GM23338 (cell line): Measurements from ENCODE around the gene SPIRE2. TPM values are rescaled to one million over a fixed set of nuclear protein-coding genes. Genes with fewer than 3 reads are reported as not detected.
A peak's percentile ranks its signal among the peaks of the same experiment; 100 is the strongest.

Experiments
- ATAC-seq: fragments of 200-7000 bp; cut with Tn5 transposase; 3 replicates; pipeline ENCODE4 v1.9.1; 2020
- DNase-seq: peaks from one replicate; pipeline ENCODE4 v3.0.0-alpha.2; 2015; ENCODE audit warnings: low spot score
- H2AFZ ChIP-seq: fragments of 200-600 bp; sonication (generic); 2 replicates; pipeline ENCODE4 v1.8.0; 2016; ENCODE audit warnings: antibody characterized with exemption, mild to moderate bottlenecking, moderate library complexity
- H3F3A ChIP-seq: fragments of 200-600 bp; sonication (generic); replicated peaks from 2 replicates; pipeline ENCODE4 v1.8.0; 2017; ENCODE audit warnings: antibody characterized with exemption, mixed run types, low read depth
- H3K27ac ChIP-seq: fragments of 200-600 bp; sonication (generic); 2 replicates; pipeline ENCODE4 v1.6.1; 2016; ENCODE audit warnings: low read depth
- H3K27me3 ChIP-seq: fragments of 200-600 bp; sonication (generic); 2 replicates; pipeline ENCODE4 v1.8.0; 2016; ENCODE audit warnings: mild to moderate bottlenecking, mixed run types, moderate library complexity; ENCODE audit not compliant: insufficient read depth
- H3K36me3 ChIP-seq: fragments of 200-600 bp; sonication (generic); 2 replicates; pipeline ENCODE4 v1.8.0; 2016; ENCODE audit warnings: mild to moderate bottlenecking; ENCODE audit not compliant: insufficient read depth
- H3K4me1 ChIP-seq: fragments of 200-600 bp; sonication (generic); 2 replicates; pipeline ENCODE4 v1.8.0; 2016; ENCODE audit warnings: mild to moderate bottlenecking, moderate library complexity; ENCODE audit not compliant: insufficient read depth
- H3K4me2 ChIP-seq: fragments of 200-600 bp; sonication (generic); 2 replicates; pipeline ENCODE4 v1.7.1; 2017; ENCODE audit warnings: mixed run types
- H3K4me3 ChIP-seq: fragments of 200-600 bp; sonication (generic); 2 replicates; pipeline ENCODE4 v1.6.1; 2016; ENCODE audit warnings: mixed run types
- H3K79me2 ChIP-seq: fragments of 200-600 bp; sonication (generic); replicated peaks from 2 replicates; pipeline ENCODE4 v1.8.0; 2017; ENCODE audit warnings: mild to moderate bottlenecking; ENCODE audit not compliant: insufficient read depth
- H3K9me2 ChIP-seq: fragments of 200-600 bp; sonication (generic); 2 replicates; pipeline ENCODE4 v1.8.0; 2017; ENCODE audit not compliant: insufficient read depth
- H4K20me1 ChIP-seq: fragments of 200-600 bp; sonication (generic); replicated peaks from 2 replicates; pipeline ENCODE4 v1.8.0; 2017; ENCODE audit warnings: mild to moderate bottlenecking; ENCODE audit not compliant: insufficient read depth
- H3K27ac Mint-ChIP-seq: 2 replicates; pipeline ENCODE4 v1.8.0; 2020; ENCODE audit warnings: inconsistent platforms, mild to moderate bottlenecking, moderate library complexity, mixed read lengths
- H3K27me3 Mint-ChIP-seq: 3 replicates; pipeline ENCODE4 v1.8.0; 2022; ENCODE audit warnings: low read depth, mild to moderate bottlenecking, moderate library complexity, mixed read lengths, inconsistent platforms; ENCODE audit not compliant: insufficient read depth, poor library complexity
- H3K36me3 Mint-ChIP-seq: 3 replicates; pipeline ENCODE4 v1.8.0; 2021; ENCODE audit warnings: low read depth, mild to moderate bottlenecking, inconsistent platforms, moderate library complexity, mixed read lengths
- H3K4me1 Mint-ChIP-seq: 3 replicates; pipeline ENCODE4 v1.8.0; 2020; ENCODE audit warnings: mild to moderate bottlenecking, inconsistent platforms, mixed read lengths
- H3K4me3 Mint-ChIP-seq: 3 replicates; pipeline ENCODE4 v1.8.0; 2021; ENCODE audit warnings: moderate library complexity, mild to moderate bottlenecking, inconsistent platforms, mixed read lengths
- H3K9me3 Mint-ChIP-seq: 3 replicates; pipeline ENCODE4 v1.8.0; 2020; ENCODE audit warnings: moderate library complexity, mild to moderate bottlenecking, inconsistent platforms, mixed read lengths
- CREB1 ChIP-seq: fragments of 250-450 bp; sonication (Bioruptor Pico); IDR thresholded peaks from 2 replicates; pipeline ENCODE4 v1.5.0; 2020; ENCODE audit warnings: low read depth, mild to moderate bottlenecking, moderate library complexity
- EZH2phosphoT487 ChIP-seq: fragments of 200-600 bp; sonication (generic); IDR thresholded peaks from one replicate; pipeline ENCODE4 v1.8.1; 2018; ENCODE audit warnings: antibody characterized with exemption; ENCODE audit not compliant: unreplicated experiment
- JUNB ChIP-seq: IDR thresholded peaks from one replicate; pipeline ENCODE4 v1.6.1; 2016; ENCODE audit warnings: antibody characterized with exemption; ENCODE audit not compliant: unreplicated experiment
- NANOG ChIP-seq: IDR thresholded peaks from 2 replicates; pipeline ENCODE4 v1.6.1; 2016; ENCODE audit warnings: antibody characterized with exemption, borderline replicate concordance
- POLR2AphosphoS5 ChIP-seq: IDR thresholded peaks from 2 replicates; pipeline ENCODE4 v1.6.1; 2016; ENCODE audit warnings: antibody characterized with exemption, low read depth
- REST ChIP-seq: IDR thresholded peaks from one replicate; pipeline ENCODE4 v1.6.1; 2018; ENCODE audit warnings: antibody characterized with exemption; ENCODE audit not compliant: unreplicated experiment
- STAT1 ChIP-seq: IDR thresholded peaks from one replicate; pipeline ENCODE4 v1.6.1; 2016; ENCODE audit warnings: antibody characterized with exemption; ENCODE audit not compliant: unreplicated experiment
- ZNF331 ChIP-seq: fragments of 250-450 bp; sonication (Bioruptor Pico); IDR thresholded peaks from 2 replicates; pipeline ENCODE4 v1.5.0; 2020; ENCODE audit warnings: low read depth, mild to moderate bottlenecking, moderate library complexity
- polyA plus RNA-seq: library from polyadenylated mRNA; unstranded; fragments of >200 nt; fragmentation: Nextera tagmentation; extraction: Ambion mirVana; gene quantifications from 2 replicates; pipeline ENCODE4 v1.2.1, GENCODE V29; 2016
- total RNA-seq: library from RNA; depleted of rRNA; stranded (reverse); fragments of >200 nt; shearing (Covaris generic); gene quantifications from 2 replicates; pipeline ENCODE4 v1.2.3, GENCODE V29; 2014

The SPIRE2 gene
- total and polyA plus RNA-seq, 2 experiments from 2014 or later: 5.0 to 15.2 TPM

GRCh38 chr16:89915303-89916232 is 87.3 kb downstream of the SPIRE2 start:
- Mint-ChIP-seq H3K4me3 (no peak overlapping the region; the same call in 2 of the 3 replicates), H3K9me3 (peaks cover 7% of the 10 kb centered on the region; the same call in 2 of the 3 replicates), H3K27ac (no peak overlapping the region), H3K4me1 (peaks cover 4% of the 10 kb centered on the region; the same call in 2 of the 3 replicates), H3K27me3 (peaks cover 45% of the 10 kb centered on the region), H3K36me3 (peaks cover 5% of the 10 kb centered on the region; the same call in 2 of the 3 replicates)
- DNase-seq (no peak), ATAC-seq (no peak)
- H3K9me2 ChIP-seq: no peaks in the 10 kb centered on the region
- H4K20me1 ChIP-seq: no peaks in the 10 kb centered on the region
- no peak overlapping the region for H3K27ac ChIP-seq
- no peak overlapping the region for H2AFZ ChIP-seq
- H3K4me3 ChIP-seq: no peak overlapping the region
- H3K4me2 ChIP-seq: no peak overlapping the region
- H3F3A ChIP-seq: peaks cover 17% of the 10 kb centered on the region
- H3K36me3 ChIP-seq: no peaks in the 10 kb centered on the region
- no peak for TF ChIP-seq ZNF331
- TF ChIP-seq NANOG: no peak
- TF ChIP-seq REST: no peak
- TF ChIP-seq JUNB: no peak
- TF ChIP-seq STAT1: no peak
- H3K4me1 ChIP-seq: peaks cover 9% of the 10 kb centered on the region
- H3K27me3 ChIP-seq: peaks cover 9% of the 10 kb centered on the region; the same call in 1 of the 2 replicates
- H3K79me2 ChIP-seq: no peaks in the 10 kb centered on the region

DNA sequence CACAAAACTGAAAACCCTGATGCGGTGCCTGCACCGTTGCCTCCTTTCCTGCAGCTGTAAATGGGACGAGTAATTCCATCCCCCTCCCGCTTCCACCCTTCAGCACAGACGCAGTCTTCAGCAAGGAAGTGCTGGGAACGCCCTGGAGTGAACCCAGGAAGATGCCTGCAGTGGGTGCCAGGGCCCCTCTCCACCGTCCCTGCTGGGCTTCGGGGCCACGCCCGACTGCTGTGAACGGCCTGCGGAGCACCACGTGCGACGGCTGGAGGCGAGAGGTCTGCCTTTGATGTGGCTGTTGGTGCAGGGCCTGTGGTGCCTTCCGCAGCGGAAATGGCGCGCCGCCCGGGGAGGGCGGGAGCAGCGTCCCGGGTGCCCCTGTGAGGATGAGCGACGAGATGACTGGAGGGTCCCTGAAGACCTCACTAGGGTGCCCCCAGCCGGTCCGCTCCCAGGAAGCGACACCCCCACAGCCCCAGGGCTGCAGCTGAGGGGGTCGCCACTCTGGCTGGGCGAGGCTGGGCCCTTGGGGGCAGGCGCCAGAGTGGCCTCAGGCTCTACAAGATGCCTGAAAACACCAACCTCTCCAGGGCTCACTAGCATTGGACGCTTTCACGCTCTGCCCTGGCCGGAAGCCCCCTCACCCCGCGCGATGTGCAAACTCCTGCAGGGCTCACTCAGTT is 89.6 kb downstream of the SPIRE2 start:
- ATAC-seq (peak; percentile 23), DNase-seq (peak; percentile 73)
- Histone ChIP-seq H3K79me2 (no peaks in the 10 kb centered on the region), H3K27ac (peak overlapping the region; percentile 27; the same call in 1 of the 2 replicates), H3K4me2 (peak overlapping the region; percentile 98), H3K9me2 (no peaks in the 10 kb centered on the region), H4K20me1 (no peaks in the 10 kb centered on the region), H3K36me3 (no peaks in the 10 kb centered on the region), H3K4me1 (peaks cover 26% of the 10 kb centered on the region), H2AFZ (peak overlapping the region; percentile 96), H3K4me3 (peak overlapping the region; percentile 77), H3K27me3 (peaks cover 16% of the 10 kb centered on the region), H3F3A (peaks cover 19% of the 10 kb centered on the region)
- Mint-ChIP-seq H3K9me3 (peaks cover 7% of the 10 kb centered on the region; the same call in 2 of the 3 replicates), H3K36me3 (no peaks in the 10 kb centered on the region), H3K27ac (no peak overlapping the region), H3K4me1 (peaks cover 20% of the 10 kb centered on the region), H3K27me3 (peaks cover 57% of the 10 kb centered on the region), H3K4me3 (peak overlapping the region; percentile 76)
- TF ChIP-seq POLR2AphosphoS5 (peak; percentile 44), EZH2phosphoT487 (no peak), CREB1 (CRISPR knock-in tag) (0 out of 2 replicates have a peak, but pooled peaks have one; percentile 40)
